Parathyroid adenoma (tissue), 2 donors: Measurements from ENCODE around the gene HORMAD2.

Experiments
- H2AFZ ChIP-seq: fragments of 300-600 bp; sonication (generic); one replicate; pipeline ENCODE4 v1.7.0; 2017; ENCODE audit warnings: antibody characterized with exemption, mild to moderate bottlenecking
- H3K27ac ChIP-seq: fragments of 300-600 bp; sonication (generic); one replicate; pipeline ENCODE4 v1.7.0; 2017
- H3K27me3 ChIP-seq: fragments of 300-600 bp; sonication (generic); one replicate; pipeline ENCODE4 v1.7.0; 2017; ENCODE audit warnings: low read length; ENCODE audit not compliant: control insufficient read depth, insufficient read depth
- H3K36me3 ChIP-seq: fragments of 300-600 bp; sonication (generic); one replicate; pipeline ENCODE4 v1.7.0; 2017; ENCODE audit warnings: low read length; ENCODE audit not compliant: control insufficient read depth, insufficient read depth
- H3K4me1 ChIP-seq: fragments of 300-600 bp; sonication (generic); one replicate; pipeline ENCODE4 v1.7.0; 2017; ENCODE audit warnings: control low read depth
- H3K4me2 ChIP-seq: fragments of 300-600 bp; sonication (generic); one replicate; pipeline ENCODE4 v1.7.0; 2017; ENCODE audit warnings: low read length
- H3K4me3 ChIP-seq: fragments of 300-600 bp; sonication (generic); one replicate; pipeline ENCODE4 v1.7.0; 2017; ENCODE audit warnings: low read depth, low read length
- H3K79me2 ChIP-seq: fragments of 300-600 bp; sonication (generic); one replicate; pipeline ENCODE4 v1.7.0; 2017; ENCODE audit warnings: control low read depth
- H3K9ac ChIP-seq: fragments of 300-600 bp; sonication (generic); one replicate; pipeline ENCODE4 v1.7.0; 2017; ENCODE audit warnings: mild to moderate bottlenecking
- H3K9me3 ChIP-seq: fragments of 300-600 bp; sonication (generic); one replicate; pipeline ENCODE4 v1.7.0; 2017; ENCODE audit warnings: low read length; ENCODE audit not compliant: control insufficient read depth
- CTCF ChIP-seq: fragments of 300-600 bp; sonication (generic); IDR thresholded peaks from one replicate; pipeline ENCODE4 v1.7.0; 2017; ENCODE audit warnings: antibody characterized with exemption, mild to moderate bottlenecking
- donor health status: primary hyperparathyroidism.

Gene HORMAD2

DNA sequence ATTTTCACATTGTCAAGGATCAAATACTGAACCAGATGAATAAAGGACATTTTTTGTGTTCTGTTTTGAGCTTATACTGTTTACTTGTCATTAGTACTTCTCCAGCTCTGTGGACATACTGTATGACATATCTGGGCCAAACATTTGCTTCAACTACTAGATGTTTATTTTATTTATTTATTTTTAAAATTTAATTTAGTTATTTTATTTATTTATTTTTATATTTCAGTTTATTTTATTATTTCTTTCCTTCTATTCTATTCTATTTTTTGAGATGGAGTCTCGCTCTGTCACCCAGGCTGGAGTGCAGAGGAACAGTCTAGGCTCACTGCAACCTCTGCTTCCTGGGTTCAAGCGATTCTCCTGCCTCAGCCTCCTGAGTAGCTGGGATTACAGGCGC is 37.0 kb downstream of the HORMAD2 start:
- Histone ChIP-seq H3K4me2 (no peak overlapping the region), H3K4me3 (no peak overlapping the region), H3K36me3 (no peaks in the 10 kb centered on the region), H3K27me3 (no peaks in the 10 kb centered on the region), H3K79me2 (no peaks in the 10 kb centered on the region), H3K27ac (no peak overlapping the region), H3K9ac (no peak overlapping the region), H3K9me3 (no peaks in the 10 kb centered on the region), H3K4me1 (no peaks in the 10 kb centered on the region), H2AFZ (no peak overlapping the region)
- TF ChIP-seq CTCF = no peak

DNA sequence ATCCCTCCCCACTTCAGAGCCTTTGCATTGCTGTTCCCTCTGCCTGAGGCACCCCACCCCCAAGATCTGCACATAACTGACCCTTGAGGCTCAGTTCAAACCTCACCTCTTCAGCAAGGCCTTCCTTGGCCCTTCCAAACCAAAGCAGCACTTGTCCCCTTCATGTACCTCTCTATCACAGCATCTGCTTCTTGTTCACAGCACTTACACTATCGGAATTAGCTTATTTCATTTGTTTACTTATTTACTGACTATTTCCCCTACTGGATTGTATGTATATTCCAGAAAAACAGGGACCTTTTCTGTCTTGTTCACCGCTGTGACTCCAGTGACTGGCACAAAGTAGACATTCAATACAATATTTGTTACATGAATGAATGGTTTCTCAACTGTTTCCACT is 38.0 kb downstream of the HORMAD2 start:
- H3K9me3 ChIP-seq = no peaks in the 10 kb centered on the region
- no peak overlapping the region for H3K4me3 ChIP-seq
- no peak overlapping the region for H3K9ac ChIP-seq
- H3K4me2 ChIP-seq = no peak overlapping the region
- H3K27me3 ChIP-seq = no peaks in the 10 kb centered on the region
- no peak overlapping the region for H3K27ac ChIP-seq
- H3K36me3 ChIP-seq = no peaks in the 10 kb centered on the region
- TF ChIP-seq CTCF = no peak
- no peaks in the 10 kb centered on the region for H3K4me1 ChIP-seq
- no peak overlapping the region for H2AFZ ChIP-seq
- H3K79me2 ChIP-seq = no peaks in the 10 kb centered on the region

DNA sequence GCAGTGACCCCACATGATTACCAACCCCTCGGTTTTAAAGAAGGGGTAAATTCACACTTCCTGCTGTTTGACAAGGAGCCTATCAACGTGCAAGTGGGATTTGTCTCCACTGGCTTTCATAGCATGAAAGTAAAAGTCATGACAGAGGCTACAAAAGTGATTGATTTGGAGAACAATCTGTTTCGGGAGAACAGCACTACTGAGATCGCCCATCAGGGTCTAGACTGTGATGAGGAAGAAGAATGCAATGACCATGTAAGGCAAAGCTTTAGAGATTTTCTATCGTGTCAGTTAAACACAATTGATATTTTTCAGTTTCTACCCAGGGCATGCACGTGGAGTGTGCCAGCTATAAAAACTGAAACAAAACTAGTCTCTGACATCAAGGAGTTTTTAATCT is 41.7 kb downstream of the HORMAD2 start:
- Histone ChIP-seq H3K9me3 (no peaks in the 10 kb centered on the region), H3K4me1 (no peaks in the 10 kb centered on the region), H3K4me3 (no peak overlapping the region), H3K4me2 (no peak overlapping the region), H3K79me2 (no peaks in the 10 kb centered on the region), H2AFZ (no peak overlapping the region), H3K9ac (no peak overlapping the region), H3K27ac (no peak overlapping the region), H3K36me3 (no peaks in the 10 kb centered on the region), H3K27me3 (no peaks in the 10 kb centered on the region)
- TF ChIP-seq CTCF = no peak

GRCh38 chr22:30123463-30123862 is 43.2 kb downstream of the HORMAD2 start:
- no peaks in the 10 kb centered on the region for H3K4me1 ChIP-seq
- H3K36me3 ChIP-seq = no peaks in the 10 kb centered on the region
- no peak overlapping the region for H3K27ac ChIP-seq
- no peak overlapping the region for H3K4me3 ChIP-seq
- H3K27me3 ChIP-seq = no peaks in the 10 kb centered on the region
- H3K9ac ChIP-seq = no peak overlapping the region
- H2AFZ ChIP-seq = no peak overlapping the region
- TF ChIP-seq CTCF = no peak
- no peaks in the 10 kb centered on the region for H3K9me3 ChIP-seq
- no peak overlapping the region for H3K4me2 ChIP-seq
- H3K79me2 ChIP-seq = no peaks in the 10 kb centered on the region

GRCh38 chr22:30127749-30128166 is 47.5 kb downstream of the HORMAD2 start:
- no peak for TF ChIP-seq CTCF
- Histone ChIP-seq H3K4me3 (no peak overlapping the region), H3K36me3 (no peaks in the 10 kb centered on the region), H3K27ac (no peak overlapping the region), H3K9me3 (no peaks in the 10 kb centered on the region), H3K4me2 (no peak overlapping the region), H3K27me3 (no peaks in the 10 kb centered on the region), H3K79me2 (no peaks in the 10 kb centered on the region), H3K9ac (no peak overlapping the region), H3K4me1 (no peaks in the 10 kb centered on the region), H2AFZ (no peak overlapping the region)
